ENCODE data around the gene ATP5F1C.
A peak's percentile ranks its signal among the peaks of the same experiment; 100 is the strongest.

ATP5F1C gene

GRCh38 chr10:7756360-7756992 is 31.5 kb upstream of the ATP5F1C start:
- TF ChIP-seq CTCF (conservative IDR thresholded peaks at IDR 0.05; ENCODE audit: control insufficient read depth, insufficient read depth, low read depth, low read length), result peak; percentile 55
- H3K4me3 ChIP-seq (ENCODE audit: control insufficient read depth, low read depth, low read length), result no peak overlapping the region
- DNase-seq (ENCODE audit: low read depth), result peak; percentile 37

- H3K4me3 ChIP-seq (ENCODE audit: control insufficient read depth, low read depth, low read length), result no peak overlapping the region
- no peak for DNase-seq (ENCODE audit: low read depth)
- no peak for TF ChIP-seq CTCF (conservative IDR thresholded peaks at IDR 0.05; ENCODE audit: control insufficient read depth, insufficient read depth, low read depth, low read length)
Observed at GRCh38 chr10:7763929-7764328, 24.0 kb upstream of the ATP5F1C start.

- no peak for DNase-seq (ENCODE audit: low read depth)
- TF ChIP-seq CTCF (conservative IDR thresholded peaks at IDR 0.05; ENCODE audit: control insufficient read depth, insufficient read depth, low read depth, low read length), result no peak
- no peak overlapping the region for H3K4me3 ChIP-seq (ENCODE audit: control insufficient read depth, low read depth, low read length)
Observed at GRCh38 chr10:7766241-7766640, 21.7 kb upstream of the ATP5F1C start.

- DNase-seq (ENCODE audit: low read depth), result peak; percentile 91
- H3K4me3 ChIP-seq (ENCODE audit: control insufficient read depth, low read depth, low read length), result no peak overlapping the region
- TF ChIP-seq CTCF (conservative IDR thresholded peaks at IDR 0.05; ENCODE audit: control insufficient read depth, insufficient read depth, low read depth, low read length), result no peak
Observed at GRCh38 chr10:7767209-7767608, 20.8 kb upstream of the ATP5F1C start.

- no peak for TF ChIP-seq CTCF (conservative IDR thresholded peaks at IDR 0.05; ENCODE audit: control insufficient read depth, insufficient read depth, low read depth, low read length)
- no peak overlapping the region for H3K4me3 ChIP-seq (ENCODE audit: control insufficient read depth, low read depth, low read length)
- DNase-seq (ENCODE audit: low read depth), result no peak
Observed at GRCh38 chr10:7768417-7768816, 19.6 kb upstream of the ATP5F1C start.

GRCh38 chr10:7773845-7774801 is 13.9 kb upstream of the ATP5F1C start:
- no peak for DNase-seq (ENCODE audit: low read depth)
- TF ChIP-seq CTCF (conservative IDR thresholded peaks at IDR 0.05; ENCODE audit: control insufficient read depth, insufficient read depth, low read depth, low read length), result no peak
- no peak overlapping the region for H3K4me3 ChIP-seq (ENCODE audit: control insufficient read depth, low read depth, low read length)

All from fibroblast of mammary gland (primary cell).